GM12878 (cell line): ENCODE results near the gene DUSP22. TPM values are rescaled to one million over a fixed set of nuclear protein-coding genes. Genes with fewer than 3 reads are reported as not detected.

Experiments used
- ATAC-seq: fragments of 200-7000 bp; cut with Tn5 transposase; 3 replicates; pipeline ENCODE4 v1.9.1; 2020; ENCODE audit warnings: mild to moderate bottlenecking, moderate library complexity
- BruUV-seq: library from RNA; stranded (reverse); fragments of 400-500 nt; replicated peaks from 2 replicates; lab custom pipeline; 2021; lab: Mats Ljungman, UMichigan
- CTCF ChIA-PET: fragments of 300-600 bp; sonication (Branson Sonifier 250); formaldehyde crosslinking; extraction: SDS; loops from one replicate; lab custom pipeline; 2021; ENCODE audit warnings: inconsistent platforms; lab: Yijun Ruan, JAX
- POLR2A ChIA-PET: fragments of 350-600 bp; formaldehyde crosslinking; extraction: SDS; loops from one replicate; lab custom pipeline; 2021; ENCODE audit warnings: inconsistent platforms; lab: Charles Lee
- RAD21 ChIA-PET: fragments of 300-600 bp; sonication (Branson Sonifier 250); formaldehyde crosslinking; loops from one replicate; lab custom pipeline; 2023; ENCODE audit warnings: antibody characterized with exemption; ENCODE audit not compliant: unreplicated experiment; lab: Charles Lee
- SMC1A ChIA-PET: fragments of 300-600 bp; sonication (Branson Sonifier 250); formaldehyde crosslinking; loops from one replicate; lab custom pipeline; 2023; ENCODE audit not compliant: unreplicated experiment, uncharacterized antibody; lab: Charles Lee
- DNase-seq: peaks from one replicate; pipeline ENCODE4 v3.0.0-alpha.2; 2011; ENCODE audit warnings: low read depth, low spot score
- FAIRE-seq: peaks from 3 replicates; lab custom pipeline; 2011; peaks lifted over from hg19 to GRCh38; lab: Jason Lieb, UNC
- H2AFZ ChIP-seq: 2 replicates; pipeline ENCODE4 v1.6.0; 2011; ENCODE audit warnings: low read depth, low read length, control low read depth; ENCODE audit not compliant: control insufficient read depth
- H3K27ac ChIP-seq: 2 replicates; pipeline ENCODE4 v1.5.1; 2011; ENCODE audit warnings: control low read depth; ENCODE audit not compliant: control insufficient read depth, insufficient read depth
- H3K27me3 ChIP-seq, 2 experiments: replicated peaks in 1 of 2; 2 replicates each; pipeline versions ENCODE4 v1.6.0 to v1.6.1; 2011; ENCODE audit warnings: low read length in 1 of 2; ENCODE audit not compliant: control insufficient read depth in 2 of 2, insufficient read depth in 2 of 2
- H3K36me3 ChIP-seq, 2 experiments: 2 replicates each; pipeline ENCODE4 v1.5.1; 2011; ENCODE audit warnings: low read length in 1 of 2; ENCODE audit not compliant: control insufficient read depth in 2 of 2, insufficient read depth in 2 of 2
- H3K4me1 ChIP-seq: 2 replicates; pipeline ENCODE4 v1.6.1; 2011; ENCODE audit warnings: mild to moderate bottlenecking, low read length, moderate library complexity, mixed read lengths; ENCODE audit not compliant: control insufficient read depth, insufficient read depth
- H3K4me2 ChIP-seq: 2 replicates; pipeline ENCODE4 v1.6.0; 2011; ENCODE audit warnings: control low read depth; ENCODE audit not compliant: control insufficient read depth, insufficient read depth
- H3K4me3 ChIP-seq: fragments of 200-600 bp; sonication (generic); 2 replicates; pipeline ENCODE4 v1.5.1; 2016
- H3K79me2 ChIP-seq: 2 replicates; pipeline ENCODE4 v1.6.0; 2011; ENCODE audit warnings: low read length; ENCODE audit not compliant: control insufficient read depth, insufficient read depth
- H3K9ac ChIP-seq: 2 replicates; pipeline ENCODE4 v1.8.0; 2011; ENCODE audit warnings: low read length, control low read depth, mixed read lengths; ENCODE audit not compliant: control insufficient read depth, insufficient read depth
- H3K9me3 ChIP-seq: replicated peaks from 3 replicates; pipeline ENCODE4 v1.5.1; 2011; ENCODE audit warnings: mild to moderate bottlenecking, low read length; ENCODE audit not compliant: control insufficient read depth, insufficient read depth
- H4K20me1 ChIP-seq: 2 replicates; pipeline ENCODE4 v1.6.0; 2011; ENCODE audit not compliant: control insufficient read depth, insufficient read depth
- BCL11A ChIP-seq: IDR thresholded peaks from 2 replicates; pipeline ENCODE4 v1.6.1; 2011; ENCODE audit warnings: low read depth, low read length
- TCF12 ChIP-seq: IDR thresholded peaks from 2 replicates; pipeline ENCODE4 v1.6.1; 2011; ENCODE audit warnings: low read depth, mild to moderate bottlenecking, low read length
- WGBS: methylation state at CpG from one replicate; pipeline ENCODE4 v1.1.6; 2016; ENCODE audit warnings: low lambda C conversion rate; ENCODE audit not compliant: insufficient replicate concordance, insufficient coverage; ENCODE audit errors: missing lambda C conversion rate; 5-methylcytosine and 5-hydroxymethylcytosine counted together
- in situ Hi-C: fragments of 300-500 bp; cut with MboI; formaldehyde crosslinking; loops from 9 replicates; pipeline ENCODE4 v1.14.3; 2018; ENCODE audit warnings: mixed read lengths
- intact Hi-C: fragments of 100-400 bp; cut with micrococcal nuclease; formaldehyde crosslinking; loops from one replicate; pipeline ENCODE4 v1.14.2; 2022; ENCODE audit not compliant: unreplicated experiment
- polyA plus RNA-seq, 11 experiments: library from polyadenylated mRNA; depleted of rRNA in 4 of 11; unstranded in 6 of 11; stranded (reverse) in 5 of 11; fragments of >200 nt; fragmentation: Nextera tagmentation in 4 of 11; fragmentation: Illumina TruSeq in 1 of 11; extraction: Ambion mirVana in 4 of 11; extraction: Trizol in 1 of 11; gene quantifications; 1 replicate in 1 of 11; 2 replicates in 10 of 11; pipeline versions ENCODE4 v1.2.1 to v1.2.3, GENCODE V29; 2011 to 2016; ENCODE audit warnings: inconsistent platforms in 2 of 11, missing spikeins in 2 of 11, low read depth in 1 of 11
- total RNA-seq, 4 experiments: library from RNA; depleted of rRNA in 3 of 4; stranded (reverse); fragments of >200 nt in 3 of 4; fragmentation: Illumina TruSeq in 1 of 4; extraction: Trizol in 1 of 4; gene quantifications; 2 replicates each; pipeline versions ENCODE4 v1.2.1 to v1.2.3, GENCODE V29; 2013 to 2021
- TF ChIP-seq, protein P1 (sequence below): fragments of 450-650 bp; IDR thresholded peaks from 2 replicates; pipeline ENCODE4 v1.6.1; 2017; ENCODE audit warnings: mild to moderate bottlenecking, moderate library complexity
- TF ChIP-seq, protein P2 (sequence below): fragments of 450-650 bp; IDR thresholded peaks from 2 replicates; pipeline ENCODE4 v1.6.1; 2018; ENCODE audit warnings: borderline replicate concordance, mild to moderate bottlenecking; ENCODE audit not compliant: partially characterized antibody

Gene DUSP22
- total and polyA plus RNA-seq, 10 of the 15 experiments (the other 5 are each of a cell fraction or from before 2014, with no cell fraction given), result 78.9 to 156 (median 107) TPM

- POLR2A ChIA-PET, result interaction anchor here (0.8 to 4.3 kb wide), 4 partner anchors 9 to 90 kb away, joined by 3 to 20 read pairs (median 4); partner anchors contain the start of gene IRF4
- no peak for ATAC-seq
Measured at GRCh38 chr6:302760-303159, 10.5 kb downstream of the DUSP22 start.

More at GRCh38 chr6:302760-303159, 10.5 kb downstream of the DUSP22 start:
- H3K27ac ChIP-seq, result no peak overlapping the region
- no peak for FAIRE-seq
- in situ Hi-C loops (no loop called here), intact Hi-C loops (no loop called here)
- SMC1A ChIA-PET, result interaction anchor here (0.9 to 1.7 kb wide), 7 partner anchors 10 to 88 kb away, joined by 3 to 9 read pairs (median 3); no protein-coding TSS in a partner anchor
- no peaks in the 10 kb centered on the region for H4K20me1 ChIP-seq
- TF ChIP-seq, protein P1, sequence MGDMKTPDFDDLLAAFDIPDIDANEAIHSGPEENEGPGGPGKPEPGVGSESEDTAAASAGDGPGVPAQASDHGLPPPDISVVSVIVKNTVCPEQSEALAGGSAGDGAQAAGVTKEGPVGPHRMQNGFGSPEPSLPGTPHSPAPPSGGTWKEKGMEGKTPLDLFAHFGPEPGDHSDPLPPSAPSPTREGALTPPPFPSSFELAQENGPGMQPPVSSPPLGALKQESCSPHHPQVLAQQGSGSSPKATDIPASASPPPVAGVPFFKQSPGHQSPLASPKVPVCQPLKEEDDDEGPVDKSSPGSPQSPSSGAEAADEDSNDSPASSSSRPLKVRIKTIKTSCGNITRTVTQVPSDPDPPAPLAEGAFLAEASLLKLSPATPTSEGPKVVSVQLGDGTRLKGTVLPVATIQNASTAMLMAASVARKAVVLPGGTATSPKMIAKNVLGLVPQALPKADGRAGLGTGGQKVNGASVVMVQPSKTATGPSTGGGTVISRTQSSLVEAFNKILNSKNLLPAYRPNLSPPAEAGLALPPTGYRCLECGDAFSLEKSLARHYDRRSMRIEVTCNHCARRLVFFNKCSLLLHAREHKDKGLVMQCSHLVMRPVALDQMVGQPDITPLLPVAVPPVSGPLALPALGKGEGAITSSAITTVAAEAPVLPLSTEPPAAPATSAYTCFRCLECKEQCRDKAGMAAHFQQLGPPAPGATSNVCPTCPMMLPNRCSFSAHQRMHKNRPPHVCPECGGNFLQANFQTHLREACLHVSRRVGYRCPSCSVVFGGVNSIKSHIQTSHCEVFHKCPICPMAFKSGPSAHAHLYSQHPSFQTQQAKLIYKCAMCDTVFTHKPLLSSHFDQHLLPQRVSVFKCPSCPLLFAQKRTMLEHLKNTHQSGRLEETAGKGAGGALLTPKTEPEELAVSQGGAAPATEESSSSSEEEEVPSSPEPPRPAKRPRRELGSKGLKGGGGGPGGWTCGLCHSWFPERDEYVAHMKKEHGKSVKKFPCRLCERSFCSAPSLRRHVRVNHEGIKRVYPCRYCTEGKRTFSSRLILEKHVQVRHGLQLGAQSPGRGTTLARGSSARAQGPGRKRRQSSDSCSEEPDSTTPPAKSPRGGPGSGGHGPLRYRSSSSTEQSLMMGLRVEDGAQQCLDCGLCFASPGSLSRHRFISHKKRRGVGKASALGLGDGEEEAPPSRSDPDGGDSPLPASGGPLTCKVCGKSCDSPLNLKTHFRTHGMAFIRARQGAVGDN, result 0 out of 2 replicates have a peak, but pooled peaks have one; percentile 23
- TF ChIP-seq, protein P2, sequence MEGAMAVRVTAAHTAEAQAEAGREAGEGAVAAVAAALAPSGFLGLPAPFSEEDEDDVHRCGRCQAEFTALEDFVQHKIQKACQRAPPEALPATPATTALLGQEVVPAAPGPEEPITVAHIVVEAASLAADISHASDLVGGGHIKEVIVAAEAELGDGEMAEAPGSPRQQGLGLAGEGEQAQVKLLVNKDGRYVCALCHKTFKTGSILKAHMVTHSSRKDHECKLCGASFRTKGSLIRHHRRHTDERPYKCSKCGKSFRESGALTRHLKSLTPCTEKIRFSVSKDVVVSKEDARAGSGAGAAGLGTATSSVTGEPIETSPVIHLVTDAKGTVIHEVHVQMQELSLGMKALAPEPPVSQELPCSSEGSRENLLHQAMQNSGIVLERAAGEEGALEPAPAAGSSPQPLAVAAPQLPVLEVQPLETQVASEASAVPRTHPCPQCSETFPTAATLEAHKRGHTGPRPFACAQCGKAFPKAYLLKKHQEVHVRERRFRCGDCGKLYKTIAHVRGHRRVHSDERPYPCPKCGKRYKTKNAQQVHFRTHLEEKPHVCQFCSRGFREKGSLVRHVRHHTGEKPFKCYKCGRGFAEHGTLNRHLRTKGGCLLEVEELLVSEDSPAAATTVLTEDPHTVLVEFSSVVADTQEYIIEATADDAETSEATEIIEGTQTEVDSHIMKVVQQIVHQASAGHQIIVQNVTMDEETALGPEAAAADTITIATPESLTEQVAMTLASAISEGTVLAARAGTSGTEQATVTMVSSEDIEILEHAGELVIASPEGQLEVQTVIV, result no peak
- TF ChIP-seq BCL11A, result no peak
- TF ChIP-seq TCF12, result no peak
- no peak overlapping the region for H3K4me2 ChIP-seq
- no peaks in the 10 kb centered on the region for H3K9me3 ChIP-seq
- DNase-seq, result no peak
- BruUV-seq, result no TSS peak
- peaks cover 75% of the 10 kb centered on the region for H3K4me1 ChIP-seq
- no peak overlapping the region for H3K4me3 ChIP-seq
- no peak overlapping the region for H3K9ac ChIP-seq
- peaks cover 19 to 25% of the 10 kb centered on the region in 2 experiments for H3K36me3 ChIP-seq
- no peak overlapping the region for H2AFZ ChIP-seq
- WGBS, result 76% methylated on average over 9 of the region's 9 CpGs
- H3K27me3 ChIP-seq, result no peaks in the 10 kb centered on the region
- H3K79me2 ChIP-seq, result peaks cover 85% of the 10 kb centered on the region
- RAD21 ChIA-PET, result interaction anchor here (1.0 to 1.5 kb wide), 6 partner anchors 9 to 46 kb away, joined by 3 to 7 read pairs (median 4); no protein-coding TSS in a partner anchor
- CTCF ChIA-PET, result interaction anchor here (1.0 to 1.6 kb wide), 5 partner anchors 11 to 73 kb away, joined by 3 to 6 read pairs (median 3); no protein-coding TSS in a partner anchor
